Measurements from ENCODE around the gene SORL1. TPM values are rescaled to one million over a fixed set of nuclear protein-coding genes. Genes with fewer than 3 reads are reported as not detected.

SORL1 gene
- total and polyA plus RNA-seq, 2 of the 8 experiments (the other 6 are each of a cell fraction or from before 2014, with no cell fraction given), result 38.1 to 65.5 TPM

- TF ChIP-seq CHD7 (IDR thresholded peaks at IDR 0.05; ENCODE audit: insufficient replicate concordance, low read length), result no peak
- TF ChIP-seq SAP30 (IDR thresholded peaks at IDR 0.05; ENCODE audit: insufficient read depth, insufficient replicate concordance, low read length), result no peak
- no peak for TF ChIP-seq BACH1 (IDR thresholded peaks at IDR 0.05; ENCODE audit: low read length)
- TF ChIP-seq CREB1 (IDR thresholded peaks at IDR 0.05), result peak; percentile 47; the same call in 1 of the 2 replicates
- TF ChIP-seq CHD2 (IDR thresholded peaks at IDR 0.05; ENCODE audit: low read length), result no peak
- no peak for TF ChIP-seq SUZ12 (IDR thresholded peaks at IDR 0.05; ENCODE audit: low read length)
- no peak for TF ChIP-seq CBX8 (IDR thresholded peaks at IDR 0.05; ENCODE audit: borderline replicate concordance, low read depth, low read length)
- TF ChIP-seq TBP (IDR thresholded peaks at IDR 0.05; ENCODE audit: low read depth, low read length), result no peak
- peak; percentile 83; the same call in 1 of the 2 replicates for TF ChIP-seq E2F6 (IDR thresholded peaks at IDR 0.05)
These were observed 203.6 kb downstream of the SORL1 start (continued) for GRCh38 chr11:121655537-121656327.

Data from H1 (cell line).